Effector CD4-positive, alpha-beta T cell (primary cell): Measurements from ENCODE around the gene PRR5.

Experiments
- DNase-seq: peaks from one replicate; pipeline ENCODE4 v3.0.0-alpha.2; 2020

The PRR5 gene

DNA sequence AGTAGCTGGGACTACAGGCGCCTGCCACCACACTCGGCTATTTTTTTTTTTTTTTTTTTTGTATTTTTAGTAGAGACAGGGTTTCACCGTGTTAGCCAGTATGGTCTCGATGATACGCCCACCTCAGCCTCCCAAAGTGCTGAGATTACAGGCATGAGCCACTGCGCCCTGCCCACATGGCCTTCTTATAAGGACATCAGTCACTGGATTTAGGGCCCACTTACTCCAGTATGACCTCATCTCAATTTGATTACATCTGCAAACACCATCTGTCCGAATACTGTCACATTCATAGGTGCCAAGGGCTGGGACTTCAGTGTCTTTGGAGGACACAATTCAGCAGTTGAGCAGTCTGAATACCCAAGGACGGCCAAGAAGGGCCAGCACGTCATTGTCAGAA lies 8.2 kb upstream of the PRR5 start:
- DNase-seq = no peak

GRCh38 chr22:44697423-44698141 lies 4.4 kb upstream of the PRR5 start:
- DNase-seq = peak; percentile 82

GRCh38 chr22:44698531-44699421 lies 3.2 kb upstream of the PRR5 start:
- no peak for DNase-seq

DNA sequence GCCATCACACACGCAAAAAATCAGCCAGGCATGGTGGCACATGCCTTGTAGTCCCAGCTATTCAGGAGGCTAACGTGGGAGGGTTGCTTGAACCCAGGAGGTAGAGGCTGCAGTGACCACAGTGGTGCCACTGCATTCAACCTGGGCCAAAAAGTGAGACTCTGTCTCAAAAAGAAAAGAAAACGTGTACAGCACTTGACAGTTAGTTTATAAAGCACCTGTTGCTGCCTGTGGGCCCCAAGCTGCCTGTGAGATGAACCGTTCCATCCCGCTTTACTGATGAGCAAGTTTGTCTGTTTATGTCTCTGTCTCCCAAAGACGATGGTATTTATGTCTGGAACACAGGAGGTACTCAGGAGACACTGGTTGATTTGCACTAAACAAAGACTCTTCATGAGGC lies 1.5 kb upstream of the PRR5 start:
- DNase-seq = no peak

GRCh38 chr22:44701187-44701790 lies 715 bp upstream of the PRR5 start:
- no peak for DNase-seq

- DNase-seq = peak; percentile 17
Measured at GRCh38 chr22:44702479-44703198, 635 bp downstream of the PRR5 start.

DNA sequence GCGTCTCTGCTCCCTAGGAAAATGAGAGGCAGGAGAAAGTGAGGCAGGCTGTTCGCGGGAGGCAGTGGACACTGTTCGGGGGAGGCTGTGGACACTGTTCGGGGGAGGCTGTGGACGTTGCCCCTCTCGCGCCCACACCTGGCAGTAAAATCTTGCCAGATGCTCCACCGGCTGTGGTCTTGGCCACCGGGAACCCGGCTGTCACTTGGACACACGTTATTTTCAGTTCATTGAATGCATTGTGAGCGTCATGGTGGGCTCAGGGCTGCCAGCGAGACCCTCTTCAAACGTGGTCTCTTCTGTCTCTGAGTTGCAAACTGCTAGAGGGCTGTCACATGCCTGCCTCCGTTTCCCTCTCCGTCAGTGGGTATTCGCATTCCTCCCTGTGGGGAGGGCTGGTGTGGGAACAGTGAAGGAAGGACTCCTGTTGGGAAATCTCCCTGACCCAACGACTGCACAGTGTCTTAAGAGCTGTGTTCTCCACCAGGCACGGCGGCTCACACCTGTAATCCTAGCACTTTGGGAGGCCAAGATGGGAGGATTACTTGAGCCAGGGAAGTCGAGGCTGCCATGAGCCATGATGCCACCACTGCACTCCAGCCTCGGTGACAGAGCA lies 1.4 kb downstream of the PRR5 start:
- no peak for DNase-seq

GRCh38 chr22:44704159-44705021 lies 2.4 kb downstream of the PRR5 start:
- DNase-seq = no peak

GRCh38 chr22:44705022-44705297 lies 3.0 kb downstream of the PRR5 start:
- no peak for DNase-seq

- no peak for DNase-seq
Measured at GRCh38 chr22:44706488-44706887, 4.5 kb downstream of the PRR5 start.

GRCh38 chr22:44707178-44707577 lies 5.2 kb downstream of the PRR5 start:
- DNase-seq = no peak

DNA sequence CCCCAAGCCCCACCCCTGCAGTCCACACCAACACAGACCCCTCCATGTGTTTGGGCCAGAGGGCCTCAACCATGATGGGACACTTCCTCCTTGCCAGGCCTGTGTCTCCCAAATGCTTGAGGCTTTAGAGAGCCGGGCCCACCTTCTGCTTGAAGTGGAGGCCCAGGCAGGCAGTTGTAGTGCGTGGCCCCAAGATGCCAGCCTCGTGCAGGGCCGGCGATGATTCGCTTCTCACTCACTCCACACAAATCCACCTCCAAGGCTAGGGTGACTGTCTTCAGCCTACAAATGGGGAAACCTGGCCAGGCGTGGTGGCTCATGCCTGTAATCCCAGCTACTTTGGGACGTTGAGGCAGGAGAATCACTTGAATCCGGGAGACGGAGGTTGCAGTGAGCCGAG lies 5.7 kb downstream of the PRR5 start:
- no peak for DNase-seq

GRCh38 chr22:44709881-44710392 lies 7.9 kb downstream of the PRR5 start:
- DNase-seq = no peak

DNA sequence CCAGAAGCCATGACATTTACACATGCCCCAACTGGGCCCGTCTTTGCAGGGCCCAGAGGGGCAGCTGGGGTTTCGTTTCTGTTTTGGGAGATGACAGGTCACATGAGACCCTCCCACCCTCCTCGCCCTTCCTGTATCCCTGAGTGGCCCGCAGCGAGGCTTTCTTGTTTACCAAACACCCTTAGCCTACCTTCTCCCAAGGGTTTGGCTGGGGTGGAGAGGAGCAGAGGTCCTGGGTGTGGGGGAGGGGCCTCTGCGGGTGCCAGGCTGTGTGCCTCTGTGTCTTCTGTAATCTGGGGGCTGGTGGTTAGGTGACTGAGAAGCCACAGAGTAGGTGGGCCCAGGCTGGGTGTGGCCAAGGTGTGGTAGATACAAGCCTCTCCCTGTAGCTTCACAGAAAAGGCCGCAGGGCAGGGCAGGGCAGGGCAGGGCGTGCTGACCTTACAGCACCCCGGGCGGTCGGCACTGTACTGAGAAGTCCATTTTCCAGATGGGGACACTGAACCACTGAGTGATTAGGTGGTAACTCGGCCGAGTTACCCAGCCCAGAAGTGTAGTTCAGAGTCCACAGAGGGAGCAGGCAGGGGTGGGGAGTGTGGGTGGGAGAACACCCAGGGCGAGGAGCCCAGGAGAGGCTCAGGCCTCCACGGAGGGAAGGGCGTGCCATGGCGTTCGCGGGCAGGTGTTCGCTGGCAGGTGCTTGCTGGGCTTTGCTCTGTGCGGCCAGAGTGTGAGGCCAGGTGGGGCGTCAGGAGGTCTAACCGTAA lies 8.7 kb downstream of the PRR5 start:
- DNase-seq = no peak

- DNase-seq = no peak
Measured at GRCh38 chr22:44711241-44711560, 9.2 kb downstream of the PRR5 start.

DNA sequence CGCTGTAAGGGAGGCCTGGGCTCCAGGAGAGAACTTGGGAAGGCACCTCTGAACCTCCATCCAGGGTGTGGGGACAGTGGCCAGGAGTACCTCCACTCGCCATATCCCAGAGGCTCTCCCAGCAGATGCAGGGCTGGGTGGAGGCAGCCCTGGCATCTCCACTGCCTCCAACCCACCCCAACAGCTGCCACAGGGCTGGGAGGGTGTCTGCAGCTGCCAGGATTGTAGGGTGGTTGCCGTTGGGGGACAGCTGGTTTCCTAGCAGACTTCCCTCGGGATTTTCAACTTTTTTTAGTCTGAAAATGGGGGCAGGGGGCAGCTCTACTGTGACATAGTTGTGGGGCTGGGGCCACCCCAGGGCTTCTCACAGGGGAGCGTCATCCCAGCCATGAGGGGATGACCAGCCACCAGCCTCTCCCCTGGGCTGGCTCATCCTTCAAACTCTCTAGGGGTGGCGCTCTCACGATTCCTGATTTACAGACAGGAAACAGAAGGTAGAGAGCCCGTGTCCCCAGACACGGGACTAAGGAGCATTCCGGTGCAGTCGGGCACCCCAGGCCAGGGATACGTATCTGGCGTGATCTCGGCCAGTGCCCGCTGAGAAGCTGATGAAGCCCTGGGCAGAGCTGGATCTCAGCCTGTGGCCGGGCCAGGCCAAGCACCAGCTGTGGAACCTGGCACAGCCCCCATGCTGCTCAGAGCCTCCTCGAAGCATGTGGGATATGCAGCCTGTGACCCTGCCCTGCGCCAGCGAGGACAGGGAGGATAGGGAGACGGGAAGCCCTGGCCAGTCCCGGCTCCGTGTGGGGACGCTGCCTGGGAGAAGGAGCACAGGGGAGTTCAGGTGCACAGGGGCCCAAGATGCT lies 9.9 kb downstream of the PRR5 start:
- DNase-seq = no peak

- no peak for DNase-seq
Measured at GRCh38 chr22:44712962-44713361, 11.0 kb downstream of the PRR5 start.

DNA sequence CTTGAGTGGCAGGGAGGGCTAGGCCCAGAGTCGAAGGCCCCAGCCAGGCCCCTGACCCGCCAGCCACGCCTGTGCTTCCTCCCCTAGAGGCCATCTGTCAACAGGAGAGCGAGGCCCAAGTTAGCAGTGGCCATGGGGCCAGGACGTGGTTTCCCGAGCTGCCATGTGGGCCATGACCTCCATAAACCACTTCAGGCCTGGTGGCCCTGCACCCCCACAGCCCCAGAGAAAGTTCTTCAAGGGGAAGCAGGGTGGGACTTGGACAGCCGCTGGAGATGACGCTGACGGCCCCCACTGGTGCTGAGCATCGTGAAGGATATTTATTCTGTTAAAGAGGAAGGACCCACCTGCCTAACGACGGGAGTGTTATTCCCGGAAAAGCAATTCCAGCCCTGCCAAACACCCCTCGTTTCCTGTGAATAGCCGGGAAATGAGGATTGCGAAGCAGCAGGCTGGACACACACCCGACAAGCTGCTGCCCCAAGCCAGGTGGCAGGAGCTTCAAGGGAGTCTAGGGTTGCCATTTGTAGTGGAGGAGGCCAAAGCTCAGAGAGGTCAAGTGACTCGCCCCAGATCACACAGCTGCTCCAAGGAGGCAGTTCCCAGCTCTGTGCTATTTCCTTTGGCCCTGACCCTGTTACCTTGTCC lies 12.8 kb downstream of the PRR5 start:
- DNase-seq = no peak

- DNase-seq = no peak
Measured at GRCh38 chr22:44718418-44718817, 16.4 kb downstream of the PRR5 start.
